D721Med (cell line): ENCODE data around the gene EPHA6.

Experiments
- DNase-seq: peaks from one replicate; pipeline ENCODE4 v3.0.0; 2011; ENCODE audit warnings: low spot score; ENCODE audit not compliant: insufficient read length
- FAIRE-seq: peaks from 2 replicates; lab custom pipeline; 2011; peaks lifted over from hg19 to GRCh38; lab: Jason Lieb, UNC
- TF ChIP-seq, protein P1 (sequence below): IDR thresholded peaks from 2 replicates; pipeline ENCODE4 v1.5.1; 2012; ENCODE audit warnings: mild to moderate bottlenecking, control low read depth; ENCODE audit not compliant: insufficient read depth; ENCODE audit errors: missing control alignments

The EPHA6 gene

DNA sequence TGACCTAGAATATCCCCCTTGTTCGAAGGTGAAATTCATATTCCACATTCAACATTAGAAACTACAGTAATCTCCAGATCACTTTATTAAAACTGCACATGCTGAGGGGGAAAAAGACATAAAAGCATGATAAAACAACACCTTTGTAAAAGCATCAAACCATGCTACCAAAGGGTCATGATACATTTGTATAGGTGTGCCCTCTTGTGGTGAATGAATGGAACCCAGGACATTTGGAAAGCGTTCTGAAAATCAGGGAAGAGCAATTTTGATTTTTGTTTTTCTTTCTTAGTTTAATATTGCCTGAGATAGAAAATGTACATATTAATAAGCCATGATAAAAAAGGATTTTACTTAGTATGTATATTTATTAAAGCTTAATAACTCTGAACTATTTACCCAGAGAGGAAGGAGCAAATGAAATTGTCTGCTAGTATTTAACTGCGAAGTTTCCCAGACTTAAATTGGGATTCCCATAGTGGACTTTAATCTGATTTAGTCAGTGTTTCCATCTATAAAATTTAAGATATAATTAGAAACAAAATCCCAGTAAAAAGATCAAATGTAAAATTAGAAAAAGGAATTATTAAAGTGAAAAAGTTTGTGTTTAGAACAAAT, 844.4 kb downstream of the EPHA6 start:
- TF ChIP-seq, protein P1, sequence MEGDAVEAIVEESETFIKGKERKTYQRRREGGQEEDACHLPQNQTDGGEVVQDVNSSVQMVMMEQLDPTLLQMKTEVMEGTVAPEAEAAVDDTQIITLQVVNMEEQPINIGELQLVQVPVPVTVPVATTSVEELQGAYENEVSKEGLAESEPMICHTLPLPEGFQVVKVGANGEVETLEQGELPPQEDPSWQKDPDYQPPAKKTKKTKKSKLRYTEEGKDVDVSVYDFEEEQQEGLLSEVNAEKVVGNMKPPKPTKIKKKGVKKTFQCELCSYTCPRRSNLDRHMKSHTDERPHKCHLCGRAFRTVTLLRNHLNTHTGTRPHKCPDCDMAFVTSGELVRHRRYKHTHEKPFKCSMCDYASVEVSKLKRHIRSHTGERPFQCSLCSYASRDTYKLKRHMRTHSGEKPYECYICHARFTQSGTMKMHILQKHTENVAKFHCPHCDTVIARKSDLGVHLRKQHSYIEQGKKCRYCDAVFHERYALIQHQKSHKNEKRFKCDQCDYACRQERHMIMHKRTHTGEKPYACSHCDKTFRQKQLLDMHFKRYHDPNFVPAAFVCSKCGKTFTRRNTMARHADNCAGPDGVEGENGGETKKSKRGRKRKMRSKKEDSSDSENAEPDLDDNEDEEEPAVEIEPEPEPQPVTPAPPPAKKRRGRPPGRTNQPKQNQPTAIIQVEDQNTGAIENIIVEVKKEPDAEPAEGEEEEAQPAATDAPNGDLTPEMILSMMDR: peak; percentile 94
- DNase-seq (no peak), FAIRE-seq (no peak)

DNA sequence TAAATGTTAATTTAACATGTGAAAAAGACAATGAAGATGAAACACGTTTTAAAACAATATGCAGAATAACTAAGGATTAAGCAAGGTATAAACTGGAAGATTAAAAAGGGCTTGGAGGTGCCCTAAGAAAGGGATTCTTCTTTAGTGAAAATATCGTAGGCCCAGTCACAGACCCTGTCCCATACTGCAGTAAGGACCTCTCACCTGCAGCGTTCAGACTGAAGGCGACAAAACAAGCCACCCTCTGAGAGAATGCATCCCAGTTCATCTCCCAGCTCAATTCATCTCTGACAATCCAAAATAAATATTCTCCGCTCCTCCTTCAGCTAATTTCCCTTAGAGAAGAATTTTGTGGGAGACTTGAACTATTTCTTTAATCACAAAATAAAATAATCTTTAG, 847.9 kb downstream of the EPHA6 start:
- DNase-seq (no peak), FAIRE-seq (no peak)
- TF ChIP-seq, protein P1: no peak

DNA sequence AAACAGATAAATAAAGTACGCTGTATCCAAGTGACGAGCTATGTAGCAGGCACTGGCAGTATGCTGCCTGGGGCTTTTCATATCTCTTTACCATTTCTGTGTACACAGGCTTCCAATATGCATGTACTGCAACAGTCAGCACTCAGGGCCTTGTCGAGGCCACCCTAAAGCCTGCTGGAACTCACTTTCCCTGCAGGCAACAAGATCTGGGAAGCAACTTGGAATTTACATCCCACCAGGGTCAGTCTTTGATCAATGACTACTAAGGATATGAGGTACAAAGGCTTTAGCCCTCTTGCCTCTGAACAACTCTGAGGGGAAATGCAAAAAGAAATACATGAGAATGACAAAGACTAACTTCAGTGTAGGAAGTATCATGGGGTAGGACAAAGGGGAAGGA, 848.4 kb downstream of the EPHA6 start:
- no peak for FAIRE-seq
- no peak for DNase-seq
- TF ChIP-seq, protein P1: no peak

GRCh38 chr3:97665896-97666295, 851.5 kb downstream of the EPHA6 start:
- no peak for FAIRE-seq
- DNase-seq: no peak
- TF ChIP-seq, protein P1: no peak

DNA sequence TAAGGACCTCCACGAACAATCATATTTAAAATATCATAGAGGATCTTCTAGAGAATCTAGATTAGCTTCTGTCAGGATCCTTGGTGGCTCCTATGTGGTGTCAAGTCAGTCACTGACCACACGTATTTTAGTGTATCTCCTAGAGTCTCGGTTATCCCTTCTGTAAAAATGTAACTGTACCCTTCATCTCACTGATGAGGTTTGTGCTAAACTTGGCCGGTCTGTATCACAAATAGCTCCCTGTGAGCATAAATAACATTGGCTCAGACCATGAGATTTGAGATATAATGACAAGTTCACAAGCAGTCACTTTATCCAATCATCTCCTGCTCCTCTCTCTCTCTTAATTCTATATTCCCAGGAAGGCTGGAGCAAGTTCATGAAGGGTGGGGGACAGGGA, 856.6 kb downstream of the EPHA6 start:
- DNase-seq (no peak), FAIRE-seq (no peak)
- TF ChIP-seq, protein P1: no peak

DNA sequence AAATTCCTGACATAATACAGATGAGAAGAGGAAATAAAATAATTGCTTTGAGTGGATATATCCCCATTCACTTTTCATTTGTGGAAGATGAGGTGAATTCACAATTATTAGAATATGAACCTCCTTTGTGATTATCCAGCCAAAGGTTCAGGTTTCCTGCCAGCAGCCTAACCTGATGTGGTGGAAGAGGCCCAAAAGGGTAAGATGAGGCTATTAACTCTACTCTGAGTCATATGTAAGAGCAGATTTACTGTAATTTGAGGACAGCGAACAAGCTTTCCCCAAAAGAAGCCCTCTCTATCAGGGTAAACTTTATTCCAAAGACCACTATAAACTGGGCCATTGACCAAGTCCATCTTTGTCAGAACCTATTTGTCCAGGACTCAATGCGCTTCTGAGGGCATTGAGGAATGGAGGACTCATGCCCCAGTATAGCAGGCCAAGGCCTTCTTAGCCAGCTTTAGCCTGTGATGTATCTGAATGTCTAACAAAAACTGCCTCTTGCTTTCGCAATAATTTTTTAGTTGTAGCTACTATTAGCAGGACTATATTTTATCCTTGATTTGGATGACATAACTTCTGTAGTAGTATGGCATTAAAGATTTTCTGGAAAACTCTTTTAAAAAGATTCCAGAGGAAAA, 859.1 kb downstream of the EPHA6 start:
- TF ChIP-seq, protein P1: no peak
- no peak for FAIRE-seq
- DNase-seq: no peak

DNA sequence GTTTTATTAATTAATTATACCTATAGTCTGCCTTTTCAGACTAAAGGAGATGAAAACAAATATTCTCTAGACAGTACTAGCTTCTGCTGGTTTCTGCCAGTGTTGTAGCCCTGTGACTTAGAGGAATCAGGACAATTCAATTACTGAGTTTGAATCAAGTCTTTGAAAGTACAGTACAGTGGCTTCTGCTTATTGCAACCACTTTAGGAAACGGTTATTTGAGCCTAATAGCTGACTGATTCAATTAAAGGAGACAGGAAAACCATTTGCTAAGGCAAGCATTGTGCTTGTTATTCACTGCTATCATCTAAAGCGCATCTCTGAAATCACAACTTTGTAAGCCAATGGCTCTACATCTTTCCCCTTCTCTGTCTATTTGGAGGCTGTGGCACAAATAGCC, 860.1 kb downstream of the EPHA6 start:
- TF ChIP-seq, protein P1: no peak
- FAIRE-seq: no peak
- no peak for DNase-seq
